Keratinocyte (primary cell): ENCODE data around the gene CLDN14.

Experiments
- EZH2 ChIP-seq: IDR thresholded peaks from one replicate; pipeline ENCODE4 v1.6.1; 2012; ENCODE audit warnings: inconsistent platforms, mild to moderate bottlenecking, low read length, moderate library complexity
- TF ChIP-seq, protein P1 (sequence below), 3 experiments: IDR thresholded peaks in 1 of 3; conservative IDR thresholded peaks in 1 of 3; optimal IDR thresholded peaks in 1 of 3; 2 replicates in 2 of 3; 3 replicates in 1 of 3; pipeline versions ENCODE3 to v1.5.1; 2011; ENCODE audit warnings: low read length in 3 of 3, mild to moderate bottlenecking in 3 of 3, moderate library complexity in 2 of 3, control low read depth in 1 of 3, inconsistent platforms in 1 of 3; ENCODE audit not compliant: insufficient read depth in 2 of 3; ENCODE audit errors: extremely low read depth in 1 of 3

DNA sequence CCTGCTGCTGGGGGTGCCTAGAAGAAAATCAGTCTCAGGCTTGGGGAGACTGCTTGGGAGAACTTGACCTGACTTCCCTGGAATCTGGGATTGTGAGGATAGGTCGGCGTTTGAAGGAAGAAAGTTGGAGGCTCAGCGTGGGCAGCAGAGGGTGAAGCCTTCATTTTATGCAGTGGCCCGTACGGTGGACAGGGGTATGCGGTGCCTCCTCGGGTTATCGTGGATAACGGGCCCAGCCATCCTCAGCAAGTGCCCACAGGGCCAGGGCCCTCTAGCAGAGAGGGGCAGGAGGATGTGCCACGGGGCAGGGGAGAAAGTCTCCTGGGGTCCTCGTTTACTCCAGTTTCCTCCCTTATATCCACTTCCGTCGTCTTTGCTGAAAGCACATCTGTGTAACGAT, 60.7 kb downstream of the CLDN14 start:
- TF ChIP-seq, protein P1, sequence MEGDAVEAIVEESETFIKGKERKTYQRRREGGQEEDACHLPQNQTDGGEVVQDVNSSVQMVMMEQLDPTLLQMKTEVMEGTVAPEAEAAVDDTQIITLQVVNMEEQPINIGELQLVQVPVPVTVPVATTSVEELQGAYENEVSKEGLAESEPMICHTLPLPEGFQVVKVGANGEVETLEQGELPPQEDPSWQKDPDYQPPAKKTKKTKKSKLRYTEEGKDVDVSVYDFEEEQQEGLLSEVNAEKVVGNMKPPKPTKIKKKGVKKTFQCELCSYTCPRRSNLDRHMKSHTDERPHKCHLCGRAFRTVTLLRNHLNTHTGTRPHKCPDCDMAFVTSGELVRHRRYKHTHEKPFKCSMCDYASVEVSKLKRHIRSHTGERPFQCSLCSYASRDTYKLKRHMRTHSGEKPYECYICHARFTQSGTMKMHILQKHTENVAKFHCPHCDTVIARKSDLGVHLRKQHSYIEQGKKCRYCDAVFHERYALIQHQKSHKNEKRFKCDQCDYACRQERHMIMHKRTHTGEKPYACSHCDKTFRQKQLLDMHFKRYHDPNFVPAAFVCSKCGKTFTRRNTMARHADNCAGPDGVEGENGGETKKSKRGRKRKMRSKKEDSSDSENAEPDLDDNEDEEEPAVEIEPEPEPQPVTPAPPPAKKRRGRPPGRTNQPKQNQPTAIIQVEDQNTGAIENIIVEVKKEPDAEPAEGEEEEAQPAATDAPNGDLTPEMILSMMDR (optimal IDR thresholded peaks at IDR 0.05 in 1 of 3, IDR thresholded peaks at IDR 0.05 in 1 of 3, conservative IDR thresholded peaks at IDR 0.05 in 1 of 3; ENCODE audit: extremely low read depth in 1 of 3, insufficient read depth in 2 of 3, low read length in 3 of 3) = no peak
- no peak for TF ChIP-seq EZH2
